K562 (cell line): ENCODE measurements around the gene GPR15.

Source experiments
- BDP1 ChIP-seq: IDR thresholded peaks from 3 replicates; pipeline ENCODE4 v1.6.1; 2011; ENCODE audit not compliant: insufficient read length, insufficient read depth
- CTCF ChIP-seq, 3 experiments: IDR thresholded peaks in 2 of 3; conservative IDR thresholded peaks in 1 of 3; 2 replicates each; pipeline ENCODE4 v1.5.1; 2011 to 2012; ENCODE audit warnings: low read length in 3 of 3, mild to moderate bottlenecking in 3 of 3, control low read depth in 2 of 3, improper control_type of control experiment in 1 of 3, inconsistent platforms in 1 of 3, low read depth in 1 of 3, mixed read lengths in 1 of 3, moderate library complexity in 1 of 3; ENCODE audit not compliant: insufficient read depth in 2 of 3
- EP300 ChIP-seq: IDR thresholded peaks from 2 replicates; pipeline ENCODE4 v1.6.1; 2012; ENCODE audit warnings: low read length, improper control_type of control experiment
- FOS ChIP-seq: IDR thresholded peaks from 3 replicates; pipeline ENCODE4 v1.6.1; 2011; ENCODE audit not compliant: insufficient read length; ENCODE audit errors: extremely low read depth
- NFIC ChIP-seq: fragments of 450-650 bp; IDR thresholded peaks from 2 replicates; pipeline ENCODE4 v1.6.1; 2017; ENCODE audit warnings: mild to moderate bottlenecking, inconsistent platforms
- POLR2AphosphoS5 ChIP-seq: IDR thresholded peaks from 2 replicates; pipeline ENCODE4 v1.6.1; 2011; ENCODE audit warnings: mild to moderate bottlenecking, low read depth, low read length, moderate library complexity; ENCODE audit not compliant: control insufficient read depth, insufficient read depth
- SMC3 ChIP-seq: conservative IDR thresholded peaks from 2 replicates; pipeline ENCODE4 v1.6.1; 2011; ENCODE audit warnings: low read depth, low read length, improper control_type of control experiment; ENCODE audit not compliant: insufficient read depth
- SP1 ChIP-seq: sonication (generic); formaldehyde crosslinking; IDR thresholded peaks from 2 replicates; pipeline ENCODE4 v1.8.1; 2022; ENCODE audit warnings: mild to moderate bottlenecking, missing genetic modification reagents
- TF ChIP-seq, protein P1 (sequence below): sonication (generic); formaldehyde crosslinking; IDR thresholded peaks from 2 replicates; pipeline ENCODE4 v1.5.0; 2020; ENCODE audit warnings: missing genetic modification reagents

GRCh38 chr3:98497381-98497780, 34.4 kb upstream of the GPR15 start, which contains the start of gene OR5K2:
- no peak for TF ChIP-seq POLR2AphosphoS5
- TF ChIP-seq EP300 = no peak
- no peak for TF ChIP-seq SMC3
- TF ChIP-seq, protein P1, sequence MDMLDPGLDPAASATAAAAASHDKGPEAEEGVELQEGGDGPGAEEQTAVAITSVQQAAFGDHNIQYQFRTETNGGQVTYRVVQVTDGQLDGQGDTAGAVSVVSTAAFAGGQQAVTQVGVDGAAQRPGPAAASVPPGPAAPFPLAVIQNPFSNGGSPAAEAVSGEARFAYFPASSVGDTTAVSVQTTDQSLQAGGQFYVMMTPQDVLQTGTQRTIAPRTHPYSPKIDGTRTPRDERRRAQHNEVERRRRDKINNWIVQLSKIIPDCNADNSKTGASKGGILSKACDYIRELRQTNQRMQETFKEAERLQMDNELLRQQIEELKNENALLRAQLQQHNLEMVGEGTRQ (CRISPR knock-in tag) = no peak
- TF ChIP-seq BDP1 = no peak
- TF ChIP-seq CTCF (IDR thresholded peaks at IDR 0.05 in 2 of 3, conservative IDR thresholded peaks at IDR 0.05 in 1 of 3; ENCODE audit: insufficient read depth in 2 of 3, low read depth in 1 of 3, low read length in 3 of 3) = no peak
- TF ChIP-seq NFIC = no peak
- no peak for TF ChIP-seq FOS
- TF ChIP-seq SP1 (CRISPR knock-in tag) = no peak
